Measurements from ENCODE around the gene KIF20B.
"Not testable (repeated sequence)": the region's sequence is repeated elsewhere in the genome, so short reads cannot be mapped to it uniquely, and the experiment has no call there.

Gene KIF20B

DNA sequence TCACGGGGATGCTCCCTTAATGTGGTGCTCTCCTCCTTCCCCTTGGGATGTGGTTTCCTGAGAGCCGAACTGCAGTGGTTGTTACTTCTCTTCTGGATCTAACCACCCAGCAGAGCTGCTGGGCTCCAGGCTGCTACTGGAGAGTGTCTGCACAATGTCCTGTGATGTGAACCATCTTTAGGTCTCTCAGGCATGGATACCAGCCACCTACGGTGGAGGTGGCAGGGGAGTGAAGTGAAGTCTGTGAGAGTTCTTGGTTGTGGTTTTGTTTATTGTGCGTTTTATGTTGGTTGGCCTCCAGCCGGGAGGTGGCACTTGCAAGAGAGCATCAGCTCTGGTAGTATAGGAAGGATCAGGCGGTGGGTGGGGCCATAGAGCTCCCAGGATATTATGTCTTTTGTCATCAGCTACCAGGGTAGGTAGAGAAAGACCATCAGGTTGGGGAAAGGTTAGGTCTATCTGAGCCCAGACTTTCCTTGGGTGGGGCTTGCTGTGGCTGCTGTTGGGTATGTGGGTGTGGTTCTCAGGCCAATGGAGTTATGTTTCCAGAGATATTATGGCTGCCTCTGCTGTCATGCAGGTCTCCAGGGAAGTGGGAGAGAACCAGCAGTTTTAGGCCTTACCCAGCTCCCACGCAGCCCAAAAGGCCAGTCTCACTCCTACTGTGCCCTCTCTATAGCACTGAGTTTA, 87.9 kb downstream of the KIF20B start:
- DNase-seq = no peak

DNA sequence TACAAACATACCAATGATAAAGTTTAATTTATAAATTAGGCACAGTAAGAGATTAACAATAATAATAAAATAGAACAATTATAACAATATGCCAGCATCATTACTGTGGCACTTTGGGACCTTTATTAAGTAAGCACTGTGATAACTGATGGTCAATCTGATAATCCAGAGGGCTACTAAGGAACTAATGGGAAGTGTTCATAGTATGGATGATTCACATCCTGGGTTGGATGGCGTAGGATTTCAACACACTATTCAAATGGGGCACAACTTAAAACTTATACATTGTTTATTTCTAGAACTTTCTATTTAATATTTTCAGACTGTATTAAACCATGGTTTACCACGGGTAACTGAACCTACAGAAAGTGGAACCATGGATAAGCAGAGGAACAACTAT, 90.8 kb downstream of the KIF20B start:
- no peak for DNase-seq

GRCh38 chr10:89793649-89794254, 92.4 kb downstream of the KIF20B start:
- no peak for DNase-seq

GRCh38 chr10:89795840-89796239, 94.5 kb downstream of the KIF20B start:
- no peak for DNase-seq

DNA sequence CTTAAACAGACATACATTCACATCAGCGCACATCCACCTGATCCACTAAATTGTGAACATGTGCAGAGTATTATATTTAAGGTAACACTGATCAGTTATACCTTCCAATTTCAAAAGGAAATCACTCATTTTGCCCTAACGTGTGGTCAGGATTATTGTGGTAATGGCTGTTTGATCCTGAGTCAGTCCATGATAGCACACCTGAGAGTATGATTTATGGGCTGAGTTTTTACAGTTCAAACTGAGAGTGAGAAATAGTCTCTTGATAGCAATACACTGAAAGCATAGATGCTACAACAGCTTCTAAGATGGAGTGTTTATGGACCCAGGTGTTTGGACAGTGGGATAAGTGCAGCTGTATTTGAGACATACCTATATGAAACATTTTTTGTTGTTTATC, 96.7 kb downstream of the KIF20B start:
- DNase-seq = no peak

DNA sequence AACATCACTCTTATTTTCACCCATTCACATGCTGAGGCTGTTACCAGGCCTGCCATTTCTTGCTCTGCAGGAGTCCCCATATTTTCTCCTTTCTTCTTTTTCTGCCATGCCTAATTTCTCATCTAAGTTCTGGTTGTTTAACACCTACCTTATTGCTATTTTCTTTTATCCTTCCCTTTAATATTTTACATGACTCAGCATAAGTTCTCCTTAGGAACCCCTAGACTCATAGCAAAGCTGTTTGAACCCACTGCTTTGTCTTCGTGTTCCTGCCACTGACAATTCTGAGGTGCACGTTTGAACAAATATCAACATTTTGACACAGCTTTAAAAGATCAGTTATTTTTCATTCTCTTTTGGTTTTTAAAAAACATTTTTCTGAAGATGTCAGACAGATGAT, 98.2 kb downstream of the KIF20B start:
- no peak for DNase-seq

GRCh38 chr10:89805599-89806013, 104.2 kb downstream of the KIF20B start:
- no peak for DNase-seq

DNA sequence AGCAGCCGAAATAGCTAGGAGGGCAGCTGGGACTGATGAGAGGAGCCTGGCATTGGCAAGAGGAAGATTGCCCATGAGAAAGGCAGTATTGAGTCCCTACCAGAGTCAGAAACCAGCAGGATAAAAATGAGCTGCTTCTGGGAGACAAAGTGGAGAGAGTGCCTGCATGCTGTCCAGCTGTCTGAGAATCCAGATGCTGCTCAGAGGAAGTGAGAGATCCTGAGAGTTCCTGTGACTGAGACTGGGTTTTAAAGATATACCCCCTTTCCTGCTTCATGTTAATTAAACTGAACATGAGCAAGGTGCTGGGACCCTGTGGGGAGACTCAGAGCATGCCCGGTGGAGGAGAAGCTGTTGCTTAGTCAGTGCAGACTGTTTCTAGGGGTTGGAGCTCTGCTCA, 107.5 kb downstream of the KIF20B start:
- DNase-seq = no peak

- no peak for DNase-seq
Measured at GRCh38 chr10:89809766-89810165, 108.4 kb downstream of the KIF20B start.

DNA sequence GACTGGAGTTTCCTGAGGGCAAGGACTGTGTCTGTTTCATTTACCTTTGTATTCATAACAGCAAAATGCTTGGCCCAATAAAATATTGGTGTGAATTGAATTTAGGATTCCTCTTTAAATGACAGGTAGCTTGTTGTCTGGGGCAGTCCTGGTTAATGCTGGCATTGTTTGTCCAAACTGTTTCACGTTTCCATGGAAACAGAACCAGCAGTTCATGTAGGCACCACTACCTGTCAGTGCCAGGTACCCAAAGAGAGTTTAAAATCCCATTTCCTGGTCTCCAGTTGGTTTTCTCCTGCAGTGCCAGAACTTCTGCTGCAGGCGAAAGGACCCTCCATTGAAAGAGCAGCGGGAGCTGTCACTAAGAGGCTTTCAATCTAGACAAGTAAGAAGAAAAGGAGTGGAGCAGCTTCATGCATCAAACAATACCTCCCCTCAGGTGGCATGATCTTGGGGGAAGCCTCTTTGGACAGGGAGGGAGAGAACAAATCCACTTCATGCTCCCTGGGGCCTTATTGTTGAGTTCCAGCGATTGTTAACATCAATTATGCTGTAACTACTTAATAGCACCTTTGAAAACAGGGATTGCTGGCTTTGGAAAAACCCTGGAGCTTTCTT, 109.6 kb downstream of the KIF20B start:
- no peak for DNase-seq

- DNase-seq = no peak
Measured at GRCh38 chr10:89813546-89813945, 112.2 kb downstream of the KIF20B start.

DNA sequence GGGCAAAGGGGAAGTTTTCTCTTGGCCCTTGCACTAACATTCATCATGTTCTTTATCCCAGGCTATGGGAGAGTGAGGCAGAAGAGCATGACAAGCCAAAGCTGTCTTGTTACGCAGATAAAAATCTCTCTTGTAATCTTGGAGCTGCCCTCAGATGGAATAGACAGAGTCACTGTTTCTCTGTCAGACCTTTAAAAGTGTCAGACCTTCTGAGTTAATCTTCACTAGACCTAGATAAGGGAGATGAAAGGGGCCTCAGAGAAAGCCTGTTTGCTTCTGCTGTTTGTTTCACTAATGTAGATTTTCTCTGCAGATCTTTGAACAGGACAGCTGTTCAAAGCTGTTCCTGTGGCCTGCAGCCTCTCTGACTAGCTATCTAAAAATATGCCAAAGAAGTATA, 112.9 kb downstream of the KIF20B start:
- DNase-seq = no peak

DNA sequence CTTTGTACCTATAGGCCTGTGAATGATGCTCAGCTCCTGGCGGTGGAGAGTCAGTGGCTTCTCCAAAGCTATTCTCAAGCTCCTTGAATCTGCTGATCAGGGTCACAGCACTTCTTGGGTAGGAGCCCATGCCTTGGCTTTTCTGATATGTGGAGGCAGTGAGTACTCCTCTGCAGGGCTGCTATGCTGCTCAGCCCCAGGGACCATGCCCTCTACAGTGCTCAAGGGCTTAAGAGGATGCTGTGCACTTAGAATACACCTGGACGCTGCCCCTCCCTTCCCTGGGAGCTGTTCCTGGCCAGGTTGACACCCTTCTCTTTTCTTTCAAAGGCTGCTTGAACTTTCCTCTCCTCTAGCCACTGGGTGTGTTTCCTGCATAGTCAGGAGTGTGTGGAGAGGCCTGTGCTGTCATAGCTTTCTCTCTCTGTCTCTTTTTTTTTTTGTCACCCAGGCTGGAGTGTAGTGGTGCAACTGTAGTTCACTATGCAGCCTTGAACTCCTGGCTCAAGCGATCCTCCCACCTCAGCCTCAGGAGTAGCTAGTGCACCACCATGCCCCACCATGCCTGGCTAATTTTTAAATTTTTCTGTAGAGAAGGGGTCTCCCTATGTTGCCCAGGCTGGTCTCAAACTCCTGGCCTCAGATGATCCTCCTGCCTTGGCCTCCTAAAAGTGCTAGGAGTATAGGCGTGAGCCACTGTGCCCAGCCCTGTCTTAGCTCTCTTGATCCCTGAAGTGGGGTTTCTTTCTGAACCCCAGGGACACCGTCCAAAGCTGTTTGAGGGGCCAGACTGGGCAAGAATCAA, 113.9 kb downstream of the KIF20B start:
- DNase-seq = no peak

DNA sequence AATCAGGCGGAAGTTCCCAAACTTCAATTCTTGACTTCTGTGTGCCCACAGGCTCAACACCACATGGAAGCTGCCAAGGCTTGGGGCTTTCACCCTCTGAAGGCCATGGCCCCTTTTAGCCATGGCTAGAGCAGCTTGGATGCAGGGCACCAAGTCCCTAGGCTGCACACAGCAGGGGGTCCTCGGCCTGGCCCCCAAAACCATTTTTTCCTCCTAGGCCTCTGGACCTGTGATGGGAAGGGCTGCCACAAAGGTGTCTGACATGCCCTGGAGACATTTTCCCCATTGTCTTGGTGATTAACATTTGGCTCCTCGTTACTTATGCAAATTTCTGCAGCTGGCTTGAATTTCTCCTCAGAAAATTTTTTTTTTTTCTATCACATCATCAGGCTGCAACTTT, 117.6 kb downstream of the KIF20B start:
- not testable (repeated sequence) for DNase-seq

All from effector CD8-positive, alpha-beta T cell (primary cell).